HCT116 (cell line): ENCODE data around the gene EPHB2. TPM values are rescaled to one million over a fixed set of nuclear protein-coding genes. Genes with fewer than 3 reads are reported as not detected.

Source experiments
- ATAC-seq: fragments of 200-7000 bp; cut with Tn5 transposase; 2 replicates; pipeline ENCODE4 v1.9.1; 2020; ENCODE audit warnings: mild to moderate bottlenecking, moderate library complexity
- BruUV-seq: library from RNA; stranded (reverse); fragments of 400-500 nt; replicated peaks from 2 replicates; lab custom pipeline; 2021; lab: Mats Ljungman, UMichigan
- CTCF ChIA-PET: fragments of 300-600 bp; sonication (Branson Sonifier 250); formaldehyde crosslinking; loops from one replicate; lab custom pipeline; 2021; ENCODE audit warnings: antibody characterized with exemption; lab: Charles Lee
- POLR2A ChIA-PET: fragments of 300-600, 350-600 bp; sonication (Branson Sonifier 250); formaldehyde crosslinking; loops from one replicate; lab custom pipeline; 2021; ENCODE audit warnings: antibody characterized with exemption; lab: Charles Lee
- RAD21 ChIA-PET, 2 experiments: fragments of 300-600 bp; sonication (Branson Sonifier 250); formaldehyde crosslinking; loops; one replicate each; lab custom pipeline; 2023; ENCODE audit warnings: low total read pairs in 2 of 2; ENCODE audit not compliant: uncharacterized antibody in 2 of 2, unreplicated experiment in 2 of 2, low non-redundant PET in 1 of 2; lab: Charles Lee
- DNase-seq: peaks from one replicate; pipeline ENCODE4 v3.0.0-alpha.2; 2010; ENCODE audit warnings: low read depth, low spot score
- H2AFZ ChIP-seq: fragments of 200-600 bp; shearing (Covaris generic), sonication (generic); 2 replicates; pipeline ENCODE4 v1.6.1; 2017; ENCODE audit warnings: low read depth, mixed run types, mixed read lengths, antibody characterized with exemption, low read length; ENCODE audit not compliant: poor library complexity, severe bottlenecking
- H3K27ac ChIP-seq: 2 replicates; pipeline ENCODE4 v1.5.1; 2012; ENCODE audit warnings: low read depth, low read length
- H3K27me3 ChIP-seq: fragments of 200-600 bp; sonication (generic); 2 replicates; pipeline ENCODE4 v1.6.1; 2016; ENCODE audit warnings: mixed run types, low read length, mixed read lengths; ENCODE audit not compliant: insufficient read depth
- H3K36me3 ChIP-seq, 2 experiments: fragments of 200-500 bp in 1 of 2; fragments of 200-600 bp in 1 of 2; sonication (Bioruptor generic) in 1 of 2; sonication (generic) in 1 of 2; 2 replicates each; pipeline versions ENCODE4 v1.5.1 to v1.6.1; 2014 to 2016; ENCODE audit warnings: low read length in 2 of 2, inconsistent platforms in 1 of 2, mixed read lengths in 1 of 2, mixed run types in 1 of 2; ENCODE audit not compliant: insufficient read depth in 2 of 2, control insufficient read depth in 1 of 2
- H3K4me1 ChIP-seq, 2 experiments: fragments of 200-600 bp in 1 of 2; sonication (generic) in 1 of 2; 2 replicates each; pipeline versions ENCODE4 v1.5.1 to v1.6.1; 2012 to 2017; ENCODE audit warnings: low read length in 2 of 2, inconsistent platforms in 1 of 2, mild to moderate bottlenecking in 1 of 2, mixed read lengths in 1 of 2, mixed run types in 1 of 2, moderate library complexity in 1 of 2; ENCODE audit not compliant: insufficient read depth in 2 of 2, control insufficient read depth in 1 of 2
- H3K4me2 ChIP-seq: fragments of 200-600 bp; sonication (generic); 2 replicates; pipeline ENCODE4 v1.6.1; 2017; ENCODE audit warnings: mixed run types, low read length, mixed read lengths
- H3K4me3 ChIP-seq, 2 experiments: fragments of 200-600 bp in 1 of 2; sonication (generic) in 1 of 2; replicated peaks in 1 of 2; 2 replicates each; pipeline ENCODE4 v1.5.1; 2011 to 2016; ENCODE audit warnings: low read length in 2 of 2, control low read depth in 1 of 2, low read depth in 1 of 2, mild to moderate bottlenecking in 1 of 2, mixed read lengths in 1 of 2, mixed run types in 1 of 2
- H3K79me2 ChIP-seq: fragments of 200-600 bp; sonication (generic); 2 replicates; pipeline ENCODE4 v1.6.1; 2017; ENCODE audit warnings: mild to moderate bottlenecking, mixed run types, low read length, moderate library complexity, mixed read lengths; ENCODE audit not compliant: insufficient read depth
- H3K9ac ChIP-seq: fragments of 200-600 bp; sonication (generic); 2 replicates; pipeline ENCODE4 v1.6.1; 2016; ENCODE audit warnings: low read length, mixed read lengths
- H3K9me2 ChIP-seq: fragments of 200-600 bp; sonication (generic), shearing (Covaris generic); 2 replicates; pipeline ENCODE4 v1.6.1; 2017; ENCODE audit warnings: mixed run types, mild to moderate bottlenecking, moderate library complexity; ENCODE audit not compliant: insufficient read depth
- H3K9me3 ChIP-seq, 2 experiments: fragments of 200-500 bp in 1 of 2; fragments of 200-600 bp in 1 of 2; sonication (Bioruptor generic) in 1 of 2; sonication (generic) in 1 of 2; 2 replicates each; pipeline ENCODE4 v1.6.1; 2014 to 2017; ENCODE audit warnings: low read length in 2 of 2, mixed read lengths in 2 of 2, inconsistent platforms in 1 of 2, low read depth in 1 of 2, mild to moderate bottlenecking in 1 of 2, mixed run types in 1 of 2, moderate library complexity in 1 of 2; ENCODE audit not compliant: control insufficient read depth in 1 of 2, insufficient read depth in 1 of 2
- H4K20me1 ChIP-seq: fragments of 200-600 bp; sonication (generic), shearing (Covaris generic); 2 replicates; pipeline ENCODE4 v1.6.1; 2017; ENCODE audit warnings: mixed run types, mild to moderate bottlenecking, moderate library complexity; ENCODE audit not compliant: insufficient read depth
- CBX3 ChIP-seq: IDR thresholded peaks from 2 replicates; pipeline ENCODE4 v1.6.1; 2012; ENCODE audit warnings: low read depth
- EGR1 ChIP-seq: IDR thresholded peaks from 2 replicates; pipeline ENCODE4 v1.6.1; 2012; ENCODE audit warnings: low read depth
- JUND ChIP-seq: IDR thresholded peaks from 2 replicates; pipeline ENCODE4 v1.6.1; 2012
- POLR2AphosphoS5 ChIP-seq: IDR thresholded peaks from 2 replicates; pipeline ENCODE4 v1.6.1; 2011; ENCODE audit warnings: mild to moderate bottlenecking, low read depth, low read length, moderate library complexity
- RAD21 ChIP-seq: IDR thresholded peaks from 2 replicates; pipeline ENCODE4 v1.6.1; 2012; ENCODE audit warnings: low read depth, mild to moderate bottlenecking
- SRF ChIP-seq: IDR thresholded peaks from 2 replicates; pipeline ENCODE4 v1.6.1; 2012; ENCODE audit warnings: low read depth
- ZFX ChIP-seq: fragments of 450-650 bp; IDR thresholded peaks from 2 replicates; pipeline ENCODE4 v1.6.1; 2017
- ZNF274 ChIP-seq: fragments of 200-500 bp; sonication (Bioruptor generic); IDR thresholded peaks from 2 replicates; pipeline ENCODE4 v1.6.1; 2014; ENCODE audit warnings: mild to moderate bottlenecking, low read depth, low read length, inconsistent platforms
- intact Hi-C: fragments of 100-400 bp; cut with micrococcal nuclease; formaldehyde crosslinking; loops from 2 replicates; pipeline ENCODE4 v1.10.0; 2022
- total RNA-seq: library from RNA; stranded (reverse); gene quantifications from one replicate; pipeline ENCODE4 v1.2.1, GENCODE V29; 2021; ENCODE audit not compliant: unreplicated experiment
- TF ChIP-seq, protein P1 (sequence below): IDR thresholded peaks from 2 replicates; pipeline ENCODE4 v1.6.1; 2011; ENCODE audit warnings: mild to moderate bottlenecking, low read length, moderate library complexity; ENCODE audit not compliant: insufficient replicate concordance; ENCODE audit errors: extremely low read depth
- TF ChIP-seq, protein P2 (sequence below), 3 experiments: fragments of 200-600 bp in 1 of 3; sonication (generic) in 1 of 3; IDR thresholded peaks in 2 of 3; conservative IDR thresholded peaks in 1 of 3; 2 replicates each; pipeline ENCODE4 v1.5.1; 2012 to 2017; ENCODE audit warnings: low read depth in 2 of 3, low read length in 2 of 3, antibody characterized with exemption in 1 of 3, borderline replicate concordance in 1 of 3, control low read depth in 1 of 3, mild to moderate bottlenecking in 1 of 3, mixed read lengths in 1 of 3, mixed run types in 1 of 3, moderate library complexity in 1 of 3; ENCODE audit not compliant: insufficient read depth in 1 of 3

Gene EPHB2
- total RNA-seq, 1 experiment from 2014 or later, result 19.5 TPM

DNA sequence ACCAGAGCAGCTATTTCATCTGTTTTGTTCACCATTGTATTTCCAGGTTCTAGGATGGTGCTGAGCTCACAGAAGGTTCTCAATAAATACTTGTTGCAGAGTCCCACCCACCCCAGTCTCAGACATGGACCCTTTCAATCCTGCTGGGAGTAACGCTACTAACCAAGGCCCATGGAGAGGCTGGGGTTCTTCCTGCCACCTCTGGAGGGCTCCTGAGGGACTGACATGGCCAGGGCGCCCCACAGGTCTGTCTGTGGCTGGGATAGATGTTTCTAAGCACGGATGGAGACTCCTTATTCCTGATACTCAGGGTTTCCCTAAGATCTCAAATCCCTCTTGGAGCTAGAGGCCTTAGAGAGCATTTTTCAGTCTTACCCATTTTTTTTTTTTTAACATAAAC lies 87.4 kb downstream of the EPHB2 start:
- Histone ChIP-seq H3K4me2 (no peak overlapping the region), H3K36me3 (no peaks in the 10 kb centered on the region), H3K4me1 (no peaks in the 10 kb centered on the region), H3K27me3 (no peaks in the 10 kb centered on the region), H3K9ac (no peak overlapping the region), H3K9me2 (no peaks in the 10 kb centered on the region), H2AFZ (no peak overlapping the region), H3K4me3 (no peak overlapping the region), H3K27ac (no peak overlapping the region)
- RAD21 ChIA-PET, result no interaction called here
- intact Hi-C loops, result no loop called here
- TF ChIP-seq, protein P1, sequence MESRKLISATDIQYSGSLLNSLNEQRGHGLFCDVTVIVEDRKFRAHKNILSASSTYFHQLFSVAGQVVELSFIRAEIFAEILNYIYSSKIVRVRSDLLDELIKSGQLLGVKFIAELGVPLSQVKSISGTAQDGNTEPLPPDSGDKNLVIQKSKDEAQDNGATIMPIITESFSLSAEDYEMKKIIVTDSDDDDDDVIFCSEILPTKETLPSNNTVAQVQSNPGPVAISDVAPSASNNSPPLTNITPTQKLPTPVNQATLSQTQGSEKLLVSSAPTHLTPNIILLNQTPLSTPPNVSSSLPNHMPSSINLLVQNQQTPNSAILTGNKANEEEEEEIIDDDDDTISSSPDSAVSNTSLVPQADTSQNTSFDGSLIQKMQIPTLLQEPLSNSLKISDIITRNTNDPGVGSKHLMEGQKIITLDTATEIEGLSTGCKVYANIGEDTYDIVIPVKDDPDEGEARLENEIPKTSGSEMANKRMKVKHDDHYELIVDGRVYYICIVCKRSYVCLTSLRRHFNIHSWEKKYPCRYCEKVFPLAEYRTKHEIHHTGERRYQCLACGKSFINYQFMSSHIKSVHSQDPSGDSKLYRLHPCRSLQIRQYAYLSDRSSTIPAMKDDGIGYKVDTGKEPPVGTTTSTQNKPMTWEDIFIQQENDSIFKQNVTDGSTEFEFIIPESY, result no peak
- TF ChIP-seq CBX3, result no peak
- TF ChIP-seq POLR2AphosphoS5, result no peak
- TF ChIP-seq RAD21, result 0 out of 2 replicates have a peak, but pooled peaks have one; percentile 15
- TF ChIP-seq ZNF274, result no peak
- TF ChIP-seq, all 23 proteins: peak for 1
- Histone ChIP-seq H3K79me2 (no peaks in the 10 kb centered on the region), H3K9me3 (no peaks in the 10 kb centered on the region), H4K20me1 (no peaks in the 10 kb centered on the region)
- ATAC-seq (peak; percentile 49; the same call in 1 of the 2 replicates), DNase-seq (no peak)
- BruUV-seq, result no TSS peak
- ChIA-PET POLR2A (no interaction called here), CTCF (no interaction called here)

DNA sequence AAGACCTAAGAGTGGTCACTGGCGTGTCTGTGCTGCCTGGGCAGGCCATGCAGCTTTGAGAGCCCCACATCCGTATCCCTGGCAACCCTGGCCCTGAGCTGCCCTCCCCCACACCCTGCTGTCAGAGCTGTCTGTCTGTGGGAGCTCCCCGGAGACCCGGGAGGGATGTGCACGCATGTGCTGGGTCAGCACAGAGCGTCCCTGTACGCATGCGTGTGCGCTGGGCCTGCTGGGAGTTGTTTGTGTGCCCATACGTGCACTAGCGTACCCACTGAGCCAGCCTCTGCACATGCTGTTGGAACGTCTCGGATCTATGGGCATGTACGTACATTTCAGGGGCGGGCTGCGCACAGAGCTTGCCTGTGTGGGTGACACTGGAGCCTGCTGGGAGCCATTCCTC lies 89.3 kb downstream of the EPHB2 start:
- Histone ChIP-seq H3K36me3 (no peaks in the 10 kb centered on the region), H3K4me1 (peaks cover 0 to 10% of the 10 kb centered on the region in 2 experiments; a peak in 2 of 4 replicates), H3K9me3 (no peaks in the 10 kb centered on the region), H3K27ac (no peak overlapping the region), H3K79me2 (no peaks in the 10 kb centered on the region), H3K4me2 (no peak overlapping the region), H3K4me3 (no peak overlapping the region), H3K9ac (no peak overlapping the region), H2AFZ (no peak overlapping the region), H4K20me1 (no peaks in the 10 kb centered on the region), H3K27me3 (no peaks in the 10 kb centered on the region), H3K9me2 (no peaks in the 10 kb centered on the region)
- ChIA-PET RAD21 (no interaction called here), CTCF (no interaction called here), POLR2A (no interaction called here)
- DNase-seq, result no peak
- no TSS peak for BruUV-seq
- intact Hi-C loops, result no loop called here
- ATAC-seq, result no peak
- no peak for TF ChIP-seq SRF
- TF ChIP-seq POLR2AphosphoS5, result no peak
- no peak for TF ChIP-seq JUND
- no peak for TF ChIP-seq ZNF274
- TF ChIP-seq ZFX, result no peak
- TF ChIP-seq, protein P2, sequence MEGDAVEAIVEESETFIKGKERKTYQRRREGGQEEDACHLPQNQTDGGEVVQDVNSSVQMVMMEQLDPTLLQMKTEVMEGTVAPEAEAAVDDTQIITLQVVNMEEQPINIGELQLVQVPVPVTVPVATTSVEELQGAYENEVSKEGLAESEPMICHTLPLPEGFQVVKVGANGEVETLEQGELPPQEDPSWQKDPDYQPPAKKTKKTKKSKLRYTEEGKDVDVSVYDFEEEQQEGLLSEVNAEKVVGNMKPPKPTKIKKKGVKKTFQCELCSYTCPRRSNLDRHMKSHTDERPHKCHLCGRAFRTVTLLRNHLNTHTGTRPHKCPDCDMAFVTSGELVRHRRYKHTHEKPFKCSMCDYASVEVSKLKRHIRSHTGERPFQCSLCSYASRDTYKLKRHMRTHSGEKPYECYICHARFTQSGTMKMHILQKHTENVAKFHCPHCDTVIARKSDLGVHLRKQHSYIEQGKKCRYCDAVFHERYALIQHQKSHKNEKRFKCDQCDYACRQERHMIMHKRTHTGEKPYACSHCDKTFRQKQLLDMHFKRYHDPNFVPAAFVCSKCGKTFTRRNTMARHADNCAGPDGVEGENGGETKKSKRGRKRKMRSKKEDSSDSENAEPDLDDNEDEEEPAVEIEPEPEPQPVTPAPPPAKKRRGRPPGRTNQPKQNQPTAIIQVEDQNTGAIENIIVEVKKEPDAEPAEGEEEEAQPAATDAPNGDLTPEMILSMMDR (IDR thresholded peaks at IDR 0.05 in 2 of 3, conservative IDR thresholded peaks at IDR 0.05 in 1 of 3; ENCODE audit: borderline replicate concordance in 1 of 3, insufficient read depth in 1 of 3, low read depth in 2 of 3, low read length in 2 of 3), result no peak
- TF ChIP-seq EGR1, result no peak
- TF ChIP-seq, protein P1, result no peak
